SU-DHL-6 (cell line): ENCODE results near the gene EPHA8.

ENCODE experiments used
- H2AFZ ChIP-seq: fragments of 200-600 bp; sonication (generic); 2 replicates; pipeline ENCODE4 v1.6.1; 2014; ENCODE audit warnings: low read depth, mild to moderate bottlenecking, moderate library complexity, mixed read lengths, antibody characterized with exemption, low read length; ENCODE audit not compliant: severe bottlenecking
- H3F3A ChIP-seq: fragments of 200-600 bp; shearing (Covaris generic); 2 replicates; pipeline ENCODE4 v1.6.0; 2016; ENCODE audit warnings: antibody characterized with exemption, mild to moderate bottlenecking; ENCODE audit not compliant: insufficient read depth
- H3K27ac ChIP-seq: fragments of 200-600 bp; sonication (generic); 2 replicates; pipeline ENCODE4 v1.5.1; 2016; ENCODE audit warnings: low read depth, mild to moderate bottlenecking, low read length, moderate library complexity, mixed read lengths
- H3K27me3 ChIP-seq: fragments of 200-600 bp; sonication (generic), shearing (Covaris generic); 2 replicates; pipeline ENCODE4 v1.6.0; 2014; ENCODE audit warnings: mild to moderate bottlenecking, low read length
- H3K36me3 ChIP-seq: fragments of 200-600 bp; sonication (generic); 2 replicates; pipeline ENCODE4 v1.6.1; 2014; ENCODE audit warnings: mild to moderate bottlenecking, low read length, mixed read lengths
- H3K4me2 ChIP-seq: fragments of 300-600, 200-600 bp; shearing (Covaris generic), sonication (generic); 2 replicates; pipeline ENCODE4 v1.6.0; 2014; ENCODE audit warnings: low read length, low read depth, mild to moderate bottlenecking; ENCODE audit not compliant: poor library complexity, severe bottlenecking
- H3K4me3 ChIP-seq: fragments of 200-600 bp; sonication (generic); 2 replicates; pipeline ENCODE4 v1.5.1; 2014; ENCODE audit warnings: antibody characterized with exemption, low read length, mild to moderate bottlenecking, mixed read lengths; ENCODE audit not compliant: insufficient read depth, poor library complexity, severe bottlenecking
- H3K79me2 ChIP-seq: fragments of 200-600 bp; sonication (generic); 2 replicates; pipeline ENCODE4 v1.6.1; 2014; ENCODE audit warnings: mild to moderate bottlenecking, low read length, moderate library complexity; ENCODE audit not compliant: insufficient read depth
- H3K9ac ChIP-seq: fragments of 200-600 bp; sonication (generic); 2 replicates; pipeline ENCODE4 v1.7.0; 2014; ENCODE audit warnings: mild to moderate bottlenecking, low read length
- H3K9me2 ChIP-seq: fragments of 200-600 bp; sonication (generic); replicated peaks from 2 replicates; pipeline ENCODE4 v1.6.1; 2014; ENCODE audit warnings: low read length; ENCODE audit not compliant: insufficient read depth
- H3K9me3 ChIP-seq: fragments of 200-600 bp; sonication (generic); 2 replicates; pipeline ENCODE4 v1.6.1; 2014; ENCODE audit warnings: low read length, mixed read lengths; ENCODE audit not compliant: insufficient read depth
- H4K20me1 ChIP-seq: fragments of 200-600 bp; sonication (generic); 2 replicates; pipeline ENCODE4 v1.6.1; 2014; ENCODE audit warnings: low read depth, mild to moderate bottlenecking, antibody characterized with exemption, low read length, moderate library complexity, mixed read lengths
- EZH2phosphoT487 ChIP-seq: fragments of 200-600 bp; sonication (generic), shearing (Covaris generic); conservative IDR thresholded peaks from 2 replicates; pipeline ENCODE4 v1.6.1; 2018; ENCODE audit warnings: mild to moderate bottlenecking, antibody characterized with exemption, low read length, moderate library complexity, mixed read lengths
- TF ChIP-seq, protein P1 (sequence below): fragments of 200-600 bp; sonication (generic); IDR thresholded peaks from one replicate; pipeline ENCODE4 v1.5.1; 2017; ENCODE audit warnings: antibody characterized with exemption, mild to moderate bottlenecking, low read length, moderate library complexity; ENCODE audit not compliant: insufficient read depth, poor library complexity, severe bottlenecking

The EPHA8 gene

DNA sequence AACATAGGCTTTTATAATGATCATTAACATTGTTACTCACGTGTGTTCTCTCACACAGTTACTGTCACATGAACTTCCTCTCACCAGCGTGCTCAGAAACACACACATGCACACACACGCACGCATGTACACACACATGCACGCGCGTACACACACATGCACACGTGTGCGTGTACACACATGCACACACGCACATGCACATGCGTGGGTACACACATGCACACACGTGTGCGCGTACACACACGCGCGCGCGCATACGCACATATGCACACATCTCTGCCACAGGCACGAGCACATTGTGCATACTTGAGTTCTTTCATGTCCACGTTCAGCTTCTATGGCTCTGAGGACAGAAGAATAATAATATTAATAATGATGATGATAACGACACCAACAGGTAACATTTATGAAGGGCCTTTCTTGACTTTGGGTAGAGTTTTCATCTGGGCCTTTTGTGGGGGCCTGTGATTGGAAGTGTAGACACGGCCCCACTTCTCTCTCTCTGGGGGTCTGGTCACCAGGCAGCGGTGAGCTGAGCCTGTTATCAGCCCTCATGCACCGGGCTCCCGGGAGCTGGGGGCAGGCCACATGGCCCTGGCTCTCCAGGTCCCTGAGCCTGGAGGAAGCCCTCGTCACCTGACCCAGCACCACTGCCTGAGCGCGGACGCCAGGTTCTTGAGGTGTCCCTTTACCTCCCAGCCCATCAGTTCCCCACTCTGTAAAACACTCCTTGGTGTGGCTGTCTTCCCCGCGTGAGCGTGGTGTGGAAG, 7.0 kb downstream of the EPHA8 start:
- no peaks in the 10 kb centered on the region for H3K27me3 ChIP-seq
- H3K79me2 ChIP-seq: no peaks in the 10 kb centered on the region
- no peak overlapping the region for H3K4me3 ChIP-seq
- no peaks in the 10 kb centered on the region for H3F3A ChIP-seq
- no peak overlapping the region for H3K4me2 ChIP-seq
- H3K9me3 ChIP-seq: no peaks in the 10 kb centered on the region
- no peak overlapping the region for H3K27ac ChIP-seq
- H3K9ac ChIP-seq: no peak overlapping the region
- no peaks in the 10 kb centered on the region for H4K20me1 ChIP-seq
- no peaks in the 10 kb centered on the region for H3K9me2 ChIP-seq
- no peak overlapping the region for H2AFZ ChIP-seq
- TF ChIP-seq, protein P1, sequence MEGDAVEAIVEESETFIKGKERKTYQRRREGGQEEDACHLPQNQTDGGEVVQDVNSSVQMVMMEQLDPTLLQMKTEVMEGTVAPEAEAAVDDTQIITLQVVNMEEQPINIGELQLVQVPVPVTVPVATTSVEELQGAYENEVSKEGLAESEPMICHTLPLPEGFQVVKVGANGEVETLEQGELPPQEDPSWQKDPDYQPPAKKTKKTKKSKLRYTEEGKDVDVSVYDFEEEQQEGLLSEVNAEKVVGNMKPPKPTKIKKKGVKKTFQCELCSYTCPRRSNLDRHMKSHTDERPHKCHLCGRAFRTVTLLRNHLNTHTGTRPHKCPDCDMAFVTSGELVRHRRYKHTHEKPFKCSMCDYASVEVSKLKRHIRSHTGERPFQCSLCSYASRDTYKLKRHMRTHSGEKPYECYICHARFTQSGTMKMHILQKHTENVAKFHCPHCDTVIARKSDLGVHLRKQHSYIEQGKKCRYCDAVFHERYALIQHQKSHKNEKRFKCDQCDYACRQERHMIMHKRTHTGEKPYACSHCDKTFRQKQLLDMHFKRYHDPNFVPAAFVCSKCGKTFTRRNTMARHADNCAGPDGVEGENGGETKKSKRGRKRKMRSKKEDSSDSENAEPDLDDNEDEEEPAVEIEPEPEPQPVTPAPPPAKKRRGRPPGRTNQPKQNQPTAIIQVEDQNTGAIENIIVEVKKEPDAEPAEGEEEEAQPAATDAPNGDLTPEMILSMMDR: no peak
- TF ChIP-seq EZH2phosphoT487: no peak
- H3K36me3 ChIP-seq: no peaks in the 10 kb centered on the region

- Histone ChIP-seq H3K27ac (no peak overlapping the region), H3K4me3 (no peak overlapping the region), H4K20me1 (no peaks in the 10 kb centered on the region), H3F3A (no peaks in the 10 kb centered on the region), H3K9ac (no peak overlapping the region), H2AFZ (no peak overlapping the region), H3K36me3 (no peaks in the 10 kb centered on the region), H3K4me2 (no peak overlapping the region), H3K9me2 (no peaks in the 10 kb centered on the region), H3K27me3 (no peaks in the 10 kb centered on the region), H3K9me3 (peaks cover 2% of the 10 kb centered on the region; the same call in 1 of the 2 replicates), H3K79me2 (no peaks in the 10 kb centered on the region)
- no peak for TF ChIP-seq EZH2phosphoT487
- TF ChIP-seq, protein P1: no peak
Measured at GRCh38 chr1:22572818-22573217, 9.5 kb downstream of the EPHA8 start.

GRCh38 chr1:22573237-22573636, 9.9 kb downstream of the EPHA8 start:
- Histone ChIP-seq H3K27ac (no peak overlapping the region), H2AFZ (no peak overlapping the region), H3K9ac (no peak overlapping the region), H3K4me3 (no peak overlapping the region), H3K79me2 (no peaks in the 10 kb centered on the region), H3K9me3 (peaks cover 6% of the 10 kb centered on the region; the same call in 1 of the 2 replicates), H3F3A (peaks cover 2% of the 10 kb centered on the region; the same call in 1 of the 2 replicates), H3K4me2 (no peak overlapping the region), H3K27me3 (no peaks in the 10 kb centered on the region), H3K9me2 (no peaks in the 10 kb centered on the region), H3K36me3 (no peaks in the 10 kb centered on the region), H4K20me1 (no peaks in the 10 kb centered on the region)
- no peak for TF ChIP-seq EZH2phosphoT487
- TF ChIP-seq, protein P1: no peak
